Activated CD4-positive, alpha-beta T cell treated with anti-CD3 and anti-CD28 coated beads for 48 hours (primary cell): ENCODE data around the gene FDX2.

Experiments used
- DNase-seq: peaks from one replicate; pipeline ENCODE4 v3.0.0-alpha.2; 2020

The FDX2 gene

DNA sequence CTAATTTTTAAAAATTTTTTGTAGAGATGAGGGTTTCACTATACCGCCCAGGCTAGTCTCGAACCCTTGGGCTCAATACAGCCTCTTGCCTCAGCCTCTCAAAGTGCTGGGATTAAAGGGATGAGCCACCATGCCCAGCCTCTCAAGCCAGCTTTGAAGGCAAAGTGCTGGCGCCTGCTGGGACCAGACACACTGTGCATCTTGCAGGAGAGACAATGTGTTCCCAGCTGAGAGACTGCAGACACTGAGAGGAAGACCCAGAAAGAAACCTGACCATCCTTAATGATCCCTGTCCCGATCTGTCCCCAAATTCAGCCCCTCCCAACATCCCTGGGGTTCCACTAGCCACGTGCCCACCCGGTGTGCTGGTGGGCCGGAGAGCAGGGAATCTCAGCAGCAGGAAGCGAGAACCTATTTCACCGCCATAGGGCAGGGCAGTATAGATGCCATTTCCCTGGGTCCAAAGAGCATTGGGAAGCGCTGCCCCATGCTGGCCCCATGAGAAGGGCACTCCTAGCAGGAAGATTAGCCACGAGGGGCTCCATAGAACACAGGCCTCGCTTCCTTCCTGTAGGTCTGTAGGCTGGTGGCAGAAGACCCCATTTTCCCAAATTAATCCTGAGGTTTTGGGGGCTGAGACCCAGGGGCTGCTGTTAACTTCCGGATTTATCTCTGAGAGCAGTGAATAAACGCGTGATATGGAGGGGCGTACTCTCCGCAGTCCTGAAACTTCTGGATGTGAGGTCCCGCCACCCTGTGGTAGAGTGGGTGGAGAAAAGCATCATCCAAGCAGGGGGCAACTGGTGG, 16.5 kb upstream of the FDX2 start:
- no peak for DNase-seq

DNA sequence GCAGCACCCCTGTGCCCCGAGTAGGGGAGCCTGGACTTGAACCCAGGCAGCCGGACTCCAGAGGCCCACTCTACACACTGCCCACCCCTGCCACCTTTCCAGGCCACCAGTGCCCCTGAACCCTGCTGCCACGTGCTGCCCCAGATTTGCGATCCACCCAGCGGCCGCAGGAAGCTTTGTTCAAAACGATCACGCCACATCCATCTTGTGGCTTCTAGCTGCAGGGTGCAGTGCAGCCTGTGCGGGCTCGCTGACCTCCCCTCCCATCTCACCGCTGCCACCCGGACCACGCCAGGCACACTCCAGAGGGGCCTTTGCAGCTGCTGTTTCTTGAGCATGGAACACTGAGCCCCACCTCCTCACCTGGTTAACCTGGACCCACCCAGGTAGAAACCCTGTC, 13.7 kb upstream of the FDX2 start:
- no peak for DNase-seq

DNA sequence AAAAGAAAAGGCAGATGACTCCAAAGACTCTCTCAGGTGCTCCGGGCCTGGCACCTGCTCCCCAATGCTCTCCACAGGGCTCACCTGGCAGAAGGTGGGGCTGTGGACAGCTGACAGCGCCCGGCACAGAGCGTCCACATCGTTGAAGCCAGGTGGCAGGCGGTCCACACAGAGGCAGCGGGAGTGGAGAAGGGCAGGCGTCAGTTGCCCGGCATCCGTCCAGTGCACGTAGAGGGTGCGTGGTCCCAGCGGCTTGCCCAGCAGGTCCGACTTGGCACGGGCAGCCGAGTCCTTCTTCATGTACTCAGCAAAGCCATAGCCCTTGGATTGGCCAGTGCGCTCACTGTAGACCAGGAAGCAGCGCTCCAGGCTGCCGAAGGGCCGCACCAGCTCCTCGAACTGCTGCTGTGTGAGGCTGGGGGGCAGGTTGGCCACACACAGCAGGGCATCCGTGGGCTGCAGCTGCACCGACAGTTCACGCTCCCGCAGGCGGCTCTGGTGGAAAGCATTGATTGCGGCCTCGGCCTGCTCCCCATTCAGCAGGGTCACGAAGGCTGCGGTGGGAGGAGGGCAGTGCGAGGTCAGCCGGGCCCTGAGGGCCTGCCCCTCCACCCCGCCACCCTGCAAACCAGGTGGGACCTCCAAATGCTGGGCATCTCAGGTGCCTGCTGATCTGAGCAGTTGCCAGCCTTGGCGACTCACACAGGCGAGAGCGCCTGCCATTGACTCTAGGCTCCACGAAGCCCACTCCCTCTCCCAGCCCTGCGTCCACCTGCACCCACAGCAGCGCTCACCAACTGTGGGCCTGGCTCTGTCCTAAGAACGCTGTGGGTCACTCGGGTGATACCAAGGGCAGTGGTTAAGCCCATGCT, 13.0 kb upstream of the FDX2 start:
- no peak for DNase-seq

DNA sequence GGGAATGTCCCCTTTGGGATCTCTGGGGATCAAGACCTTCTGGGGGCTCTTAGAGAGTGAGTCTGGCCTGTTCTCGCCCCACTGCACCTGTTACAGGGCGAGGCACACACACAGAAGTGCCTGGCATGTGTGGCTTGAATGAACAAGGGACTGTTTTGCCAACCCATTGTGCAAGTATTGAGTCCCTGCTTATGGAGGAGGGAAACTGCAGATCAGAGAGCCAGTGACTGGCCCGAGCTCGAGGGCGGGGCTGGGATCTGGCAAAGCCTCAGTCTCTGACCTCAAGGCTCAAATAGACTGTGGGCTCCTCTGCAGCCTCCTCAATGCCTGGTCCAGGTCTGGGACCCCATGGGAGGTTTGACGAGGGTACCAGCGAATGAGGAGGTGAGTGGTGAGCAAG, 12.0 kb upstream of the FDX2 start:
- no peak for DNase-seq

DNA sequence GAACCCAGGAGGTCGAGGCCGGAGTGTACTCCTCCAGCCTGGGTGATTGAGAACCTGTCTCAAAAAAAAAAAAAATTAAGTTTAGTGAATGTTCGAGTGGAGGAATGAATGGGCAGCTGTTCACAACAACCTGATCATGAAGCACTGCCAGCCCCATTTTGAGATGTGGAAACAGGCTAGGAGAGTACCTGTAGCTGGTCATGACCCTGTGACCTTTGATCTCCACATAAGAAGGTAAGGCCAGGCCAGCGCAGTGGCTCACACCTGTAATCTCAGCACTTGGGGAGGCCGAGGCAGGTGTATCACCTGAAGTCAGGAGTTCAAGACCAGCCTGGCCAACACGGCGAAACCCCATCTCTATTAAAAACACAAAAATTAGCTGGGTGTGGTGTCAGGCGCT, 9.9 kb upstream of the FDX2 start:
- no peak for DNase-seq

DNA sequence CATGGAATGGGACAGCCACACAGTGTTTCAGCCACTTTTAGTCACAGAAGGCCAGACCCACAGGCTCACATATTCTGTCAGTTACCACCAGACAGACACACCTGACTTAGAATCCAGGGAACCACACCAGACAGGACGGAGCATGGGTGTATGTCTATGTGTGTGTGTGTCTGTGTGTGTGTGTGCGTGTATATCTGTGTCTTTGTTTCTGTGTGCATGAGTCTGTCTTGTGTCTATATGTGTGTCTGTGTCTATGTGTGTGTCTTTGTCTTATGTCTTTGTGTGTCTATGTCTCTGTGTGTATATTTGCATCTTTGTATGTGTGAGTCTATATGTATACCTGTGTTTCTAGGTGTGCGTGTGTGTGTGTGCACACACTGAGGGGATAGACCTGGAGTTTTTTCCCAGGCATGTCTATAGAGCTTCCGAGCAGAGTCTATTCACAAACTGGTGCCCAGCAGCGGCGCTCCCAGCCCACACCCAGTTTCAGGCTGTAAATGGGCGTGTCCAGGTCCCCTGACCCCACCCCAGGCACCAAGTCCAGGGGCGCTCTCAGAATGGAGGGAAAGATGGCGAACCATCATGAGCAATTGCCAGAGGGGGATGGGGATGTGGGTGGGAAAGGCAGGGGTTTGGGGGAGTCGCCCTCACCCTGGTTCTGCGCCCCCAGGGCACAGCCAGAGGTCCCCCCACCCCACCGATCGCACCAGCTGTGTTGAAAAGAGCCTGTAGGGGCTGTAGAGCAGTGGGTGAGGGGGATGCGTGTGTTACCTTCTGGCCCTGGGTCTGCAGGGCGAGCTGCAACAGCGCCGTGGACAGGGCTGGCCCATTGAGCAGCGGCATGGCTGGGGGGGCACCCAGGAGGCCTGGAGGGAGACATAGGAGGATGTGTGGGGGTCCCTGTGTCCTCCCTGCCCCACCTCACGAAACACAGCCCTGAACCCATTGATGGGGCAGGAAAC, 6.3 kb upstream of the FDX2 start:
- DNase-seq, result no peak

DNA sequence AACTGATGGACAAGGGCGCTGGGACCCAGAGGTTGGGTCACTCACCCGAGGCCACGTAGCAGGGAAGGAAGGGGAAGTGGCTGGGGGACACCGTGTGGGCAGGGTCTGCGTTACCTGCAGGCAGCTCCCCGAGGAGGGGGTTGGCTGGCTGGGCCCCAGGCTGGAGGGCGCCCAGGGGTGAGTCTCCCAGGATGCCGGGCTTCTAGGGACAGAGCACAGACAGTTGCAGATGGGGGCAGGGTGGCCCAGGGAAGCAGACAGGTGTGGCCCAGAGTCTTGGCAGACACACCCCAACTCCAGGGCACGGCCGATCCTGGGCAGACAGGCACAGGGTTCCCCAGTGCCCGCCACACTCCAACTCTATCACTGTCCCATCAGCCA, 5.6 kb upstream of the FDX2 start:
- DNase-seq, result no peak

DNA sequence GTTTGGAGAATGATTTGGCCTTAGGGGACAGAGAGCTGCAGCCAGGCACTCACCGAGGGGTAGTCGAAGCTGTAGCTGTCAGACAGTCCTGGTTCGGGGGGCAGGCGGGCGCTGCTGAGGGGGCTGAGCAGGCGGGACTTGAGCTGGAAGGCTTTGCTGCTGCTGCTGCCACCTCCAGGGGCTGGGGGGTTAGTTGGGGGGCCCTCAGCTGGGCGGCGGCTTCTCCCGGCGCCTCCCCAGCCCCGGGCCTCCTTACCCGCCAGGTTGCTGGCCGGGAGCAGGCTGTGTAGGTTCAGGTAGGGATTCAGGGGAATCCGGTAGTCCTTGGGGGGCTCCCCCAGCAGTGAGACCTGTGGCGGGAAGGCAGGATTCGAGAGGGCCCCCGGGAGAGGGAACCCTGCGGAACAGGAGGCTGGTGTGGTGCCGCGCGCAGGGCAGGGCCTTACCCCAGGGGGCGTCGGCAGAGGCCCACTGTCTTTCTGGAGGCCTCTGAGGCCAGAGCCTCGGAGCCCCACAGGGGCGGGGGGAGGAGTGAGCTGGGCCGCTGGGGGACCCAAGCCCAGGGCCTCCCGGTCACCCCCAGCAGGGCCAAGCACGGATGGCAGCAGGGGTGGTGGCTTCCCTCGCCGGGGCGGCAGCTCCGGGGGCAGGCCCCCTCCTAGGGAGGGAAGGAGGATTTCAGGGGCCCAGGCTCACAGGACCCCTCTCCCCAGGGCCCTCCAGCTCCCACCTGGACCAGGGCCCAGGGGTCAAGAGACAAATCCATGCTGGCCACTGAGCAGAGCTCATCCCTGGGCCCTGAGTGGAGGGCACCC, 5.0 kb upstream of the FDX2 start:
- no peak for DNase-seq

DNA sequence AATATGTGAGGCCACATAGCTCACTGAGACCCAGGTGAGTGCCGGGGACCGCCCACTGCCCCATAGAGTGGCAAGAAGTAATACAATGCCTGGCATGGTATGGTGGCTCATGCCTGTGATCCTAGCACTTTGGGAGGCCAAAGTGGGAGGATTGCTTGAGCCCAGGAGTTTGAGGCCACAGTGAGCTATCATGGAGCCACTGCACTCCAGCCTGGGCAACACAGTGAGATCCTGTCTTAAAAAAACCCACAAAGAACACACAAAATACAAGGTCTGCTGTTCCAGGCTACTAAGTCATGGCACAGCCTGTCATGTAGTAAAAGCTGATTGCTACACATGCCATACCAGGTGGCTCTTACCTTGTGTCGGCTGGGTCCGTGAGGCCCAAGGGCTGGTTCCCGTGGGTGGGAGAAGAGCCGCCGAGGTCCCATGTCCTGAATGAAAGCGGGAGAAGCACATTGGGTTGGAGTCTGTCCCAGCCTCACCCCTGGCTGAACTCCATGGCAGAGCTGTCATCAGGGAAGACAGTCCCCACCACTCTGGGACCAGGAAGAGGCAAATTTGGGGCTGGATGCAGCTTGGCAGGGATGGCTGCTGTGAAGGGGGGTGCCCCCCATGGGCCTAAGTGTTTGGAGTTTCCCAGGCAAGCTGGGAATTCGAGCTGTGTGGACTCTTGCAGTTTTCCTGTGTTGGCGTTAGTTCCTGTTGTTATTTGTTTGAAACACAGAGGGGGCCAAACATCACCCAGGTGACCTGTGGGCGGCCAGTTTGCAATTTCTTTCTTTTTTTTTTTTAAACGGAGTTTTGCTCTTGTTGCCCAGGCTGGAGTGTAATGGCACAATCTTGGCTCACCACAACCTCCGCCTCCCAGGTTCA, 3.2 kb upstream of the FDX2 start:
- DNase-seq, result no peak

DNA sequence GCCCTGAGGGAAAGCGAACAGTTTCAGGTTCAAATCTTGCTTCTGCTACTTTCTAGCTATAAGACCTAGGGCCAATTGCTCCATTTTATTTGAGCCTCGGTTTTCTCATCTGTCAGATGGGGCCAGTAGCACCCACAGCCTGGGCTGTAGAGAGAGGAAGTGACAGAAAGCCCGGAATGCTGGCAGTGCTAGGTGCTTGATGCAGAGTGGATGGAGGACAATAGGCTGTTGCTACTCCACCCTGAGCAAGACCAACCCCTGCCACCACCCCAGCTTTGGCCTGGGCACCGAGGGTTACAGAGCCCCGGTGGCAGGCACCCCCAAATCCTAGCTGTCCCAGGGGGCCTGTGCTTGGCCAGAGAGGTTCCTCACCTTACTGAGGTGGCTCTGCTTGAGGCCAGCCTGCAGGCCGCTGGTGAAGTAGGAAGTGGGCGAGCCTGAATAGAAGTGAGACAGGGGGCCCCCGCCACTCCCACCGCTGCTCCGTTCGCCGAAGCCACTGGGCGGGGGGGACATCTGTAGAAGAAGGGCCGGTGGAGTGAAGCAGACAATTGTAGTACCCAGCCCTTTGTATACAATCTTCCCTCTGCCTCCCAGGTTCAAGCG, 2.1 kb upstream of the FDX2 start:
- no peak for DNase-seq

DNA sequence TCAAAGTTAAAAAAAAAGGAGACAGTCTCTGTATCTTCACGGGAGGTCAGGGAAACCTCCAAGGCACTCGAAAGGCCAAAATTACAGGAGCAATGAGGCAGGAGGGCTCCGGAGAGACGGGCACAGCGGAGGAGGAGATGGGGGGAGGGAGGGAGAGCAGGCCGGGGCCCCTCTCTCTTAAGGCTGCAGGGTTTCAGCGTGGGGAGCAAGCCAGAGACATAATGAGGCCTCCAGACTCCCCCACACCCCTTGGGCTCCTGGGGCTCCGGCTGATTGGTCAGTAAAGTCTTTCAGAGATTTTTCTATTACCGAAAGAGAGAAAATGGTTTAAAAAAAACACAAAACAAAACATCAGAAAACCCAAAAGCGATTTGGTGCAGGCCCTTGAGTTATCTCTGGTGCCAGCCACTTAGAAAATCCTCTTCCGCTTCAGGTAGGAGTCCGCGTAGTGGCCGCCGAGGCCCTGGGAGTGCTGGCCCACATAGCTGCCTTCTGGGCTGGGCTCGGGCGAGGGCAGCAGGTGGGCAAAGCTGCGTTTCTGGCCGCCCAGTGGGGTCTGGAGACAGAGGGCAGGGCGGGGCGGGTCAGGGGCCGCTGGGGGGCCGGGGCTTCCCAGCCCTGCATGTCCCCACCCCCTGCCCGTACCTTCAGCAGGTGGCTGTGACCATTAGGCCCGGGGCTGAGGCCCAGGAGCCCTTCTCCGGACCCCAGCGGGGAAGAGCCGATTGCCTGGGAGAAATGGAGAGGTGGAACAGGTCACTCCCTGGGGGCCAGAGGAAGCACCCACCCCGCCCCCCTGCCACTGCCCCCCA, 1.4 kb upstream of the FDX2 start:
- DNase-seq, result no peak

DNA sequence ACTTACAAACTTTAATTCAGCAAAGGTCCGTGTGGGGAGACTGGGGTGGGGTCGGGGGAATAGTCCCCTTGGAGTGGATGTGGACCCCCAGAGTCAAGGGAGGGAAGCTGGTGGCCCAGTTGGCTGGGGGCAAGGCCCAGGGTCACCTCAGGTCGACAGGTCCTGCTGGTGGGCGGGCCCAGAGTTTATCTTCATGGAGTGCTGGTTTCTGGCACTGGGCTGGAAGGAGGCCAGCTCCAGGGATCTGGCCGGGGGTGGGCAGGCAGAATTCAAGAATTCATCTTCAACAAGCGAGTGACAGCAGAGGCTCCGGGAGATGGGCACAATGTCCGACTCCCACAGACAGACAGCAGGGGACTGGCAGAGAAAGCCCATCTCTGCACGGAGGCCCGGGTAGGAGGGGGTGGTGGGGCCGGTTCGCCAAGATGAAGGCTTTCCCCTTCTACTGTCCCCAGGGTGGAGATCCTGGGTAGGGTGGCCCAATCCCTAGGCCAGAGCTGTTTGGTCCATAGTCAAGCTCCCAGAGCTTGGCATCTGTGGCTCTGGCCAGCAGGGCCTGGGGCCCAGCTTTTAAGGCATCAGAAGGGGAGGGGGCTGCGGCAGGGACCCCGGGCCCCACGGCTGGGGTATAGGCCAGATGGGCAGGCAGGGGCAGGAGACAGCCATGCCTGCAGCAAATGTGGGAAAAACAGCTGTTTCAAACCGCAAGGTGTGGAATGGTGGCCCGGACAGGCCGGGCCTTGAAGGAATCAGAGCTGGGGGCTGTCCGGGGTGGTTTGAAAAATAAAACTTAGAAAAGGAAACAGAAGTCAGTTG, 622 bp upstream of the FDX2 start:
- DNase-seq, result no peak

DNA sequence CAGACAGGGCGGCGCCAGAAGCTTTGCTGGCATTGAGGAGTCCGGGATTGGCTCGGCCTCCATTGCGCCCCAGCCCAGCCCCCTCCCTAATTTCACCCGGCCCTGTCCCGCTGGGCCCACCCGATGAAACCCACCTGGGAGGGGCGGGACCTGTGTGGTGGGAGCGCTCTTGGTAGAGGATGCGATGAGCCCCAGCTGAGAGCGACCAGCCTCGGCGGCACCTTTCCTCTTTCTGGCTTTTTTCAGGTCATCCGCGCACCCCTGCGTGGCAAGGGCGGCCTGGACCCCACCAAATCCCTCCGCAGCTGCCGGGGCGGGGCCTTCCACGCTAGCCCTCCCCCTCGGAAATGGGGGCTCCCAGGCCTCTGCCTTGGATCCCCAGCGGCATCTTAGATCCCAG, 6.4 kb downstream of the FDX2 start, which contains the start of gene ZGLP1:
Gene ZGLP1, minus strand, starts transcription at position 393 of the 400 bp plus-strand sequence.
- no peak for DNase-seq

DNA sequence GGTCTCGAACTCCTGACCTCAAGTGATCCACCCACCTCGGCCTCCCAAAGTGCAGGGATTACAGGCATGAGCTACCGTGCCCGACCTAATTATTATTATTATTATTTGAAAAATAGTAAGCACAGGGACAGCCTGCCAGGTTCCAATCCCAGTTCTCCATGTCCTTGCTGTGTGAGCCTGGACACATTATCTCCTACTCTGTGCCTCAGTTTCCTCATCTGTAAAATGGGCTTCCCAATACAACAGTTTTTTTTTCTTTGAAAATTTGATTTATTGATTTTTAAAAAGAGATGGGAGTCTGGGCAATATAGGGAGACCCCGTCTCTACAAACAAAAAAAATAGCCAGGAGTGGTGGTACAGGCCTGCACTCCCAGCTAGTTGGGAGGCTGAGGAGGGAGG, 9.5 kb downstream of the FDX2 start:
- no peak for DNase-seq

DNA sequence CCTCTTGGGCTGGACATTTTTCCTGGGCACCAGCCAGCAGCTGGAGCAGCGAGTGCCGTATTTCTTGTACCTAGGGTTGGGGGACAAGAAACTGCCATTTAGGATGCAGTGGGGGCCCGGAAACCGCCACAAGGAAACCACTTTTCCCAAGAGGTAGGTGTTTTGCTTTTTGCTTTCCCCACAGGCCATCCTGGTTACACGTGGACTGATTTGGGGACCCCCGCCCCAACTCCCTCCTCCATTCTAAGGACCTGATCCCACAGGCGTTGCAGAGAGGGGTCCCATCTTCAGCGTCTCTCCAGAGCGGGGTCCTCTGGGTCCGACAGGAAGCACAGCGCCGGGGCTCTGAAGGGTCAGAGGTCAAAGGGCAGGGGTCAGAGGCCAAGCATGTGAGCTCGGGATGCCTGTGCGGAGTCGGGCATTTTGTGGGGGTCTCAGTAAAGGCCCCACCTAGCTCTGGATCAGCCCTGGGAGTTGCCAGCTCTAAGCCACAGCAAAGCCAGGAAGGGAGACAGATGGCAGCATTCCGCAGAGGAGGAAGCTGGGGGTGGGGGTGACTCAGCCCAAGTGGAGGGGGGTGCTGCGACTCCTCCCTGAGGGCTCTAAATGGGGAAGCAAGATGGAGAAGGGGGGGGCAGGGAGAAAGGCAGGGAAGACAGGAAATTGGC, 10.5 kb downstream of the FDX2 start:
- DNase-seq, result no peak

DNA sequence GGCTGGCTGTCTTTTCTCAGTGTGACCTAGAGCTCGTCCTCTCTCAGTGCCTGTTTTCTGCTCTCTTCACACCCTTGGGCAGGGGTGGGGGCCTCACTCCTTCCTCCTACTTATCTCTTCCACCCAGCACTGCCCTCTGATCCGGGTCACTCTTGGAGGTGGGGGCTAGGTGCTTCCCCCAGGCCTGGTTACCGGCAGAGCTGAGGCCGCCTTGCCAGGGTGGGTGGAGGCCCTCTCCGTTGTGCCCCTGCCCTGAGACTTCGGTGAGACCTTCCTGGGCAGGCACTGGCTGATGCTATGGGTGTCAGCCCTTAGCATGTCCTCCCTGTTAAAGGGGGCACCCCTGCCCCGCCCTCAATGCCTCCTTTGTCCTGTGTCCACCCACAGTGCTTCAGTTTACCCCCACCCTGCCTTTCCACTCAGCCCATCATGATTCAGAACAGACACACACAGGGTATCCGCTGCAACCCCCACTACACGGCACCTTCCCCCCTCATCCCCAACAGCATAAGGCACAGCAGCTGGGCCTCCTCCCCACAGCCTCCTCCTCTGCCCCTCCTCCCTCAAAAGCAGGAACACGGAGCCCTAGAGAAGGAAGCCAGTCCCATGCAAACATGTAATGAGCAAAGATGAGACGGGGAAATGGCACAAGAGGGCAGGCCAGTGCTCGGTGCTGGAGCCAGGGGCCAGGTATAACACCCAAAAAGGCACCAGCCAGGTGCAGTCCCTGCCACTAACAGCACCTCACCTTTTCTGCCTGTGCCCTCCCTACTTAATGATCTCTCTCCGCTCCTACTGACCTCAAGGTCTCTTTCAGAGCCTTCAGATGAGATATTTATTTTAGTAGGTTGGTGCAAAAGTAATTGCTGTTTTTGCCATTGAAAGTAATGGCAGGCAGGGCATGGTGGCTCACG, 16.0 kb downstream of the FDX2 start:
- no peak for DNase-seq
